GM12874 (cell line): ENCODE results near the gene MSANTD7.

Experiments used
- CTCF ChIP-seq: IDR thresholded peaks from 2 replicates; pipeline ENCODE4 v1.5.1; 2011; ENCODE audit warnings: low read depth, mild to moderate bottlenecking, control low read depth, low read length, moderate library complexity; ENCODE audit not compliant: insufficient read depth

MSANTD7 gene

GRCh38 chr10:14858338-14858960 lies 20.3 kb downstream of the MSANTD7 start:
- no peak for TF ChIP-seq CTCF

GRCh38 chr10:14859043-14859442 lies 20.9 kb downstream of the MSANTD7 start:
- no peak for TF ChIP-seq CTCF

GRCh38 chr10:14859775-14860174 lies 21.7 kb downstream of the MSANTD7 start:
- no peak for TF ChIP-seq CTCF

- no peak for TF ChIP-seq CTCF
Measured at GRCh38 chr10:14860791-14861190, 22.7 kb downstream of the MSANTD7 start.

- no peak for TF ChIP-seq CTCF
Measured at GRCh38 chr10:14873090-14873760, 35.1 kb downstream of the MSANTD7 start.

GRCh38 chr10:14875941-14876340 lies 37.8 kb downstream of the MSANTD7 start:
- no peak for TF ChIP-seq CTCF

- no peak for TF ChIP-seq CTCF
Measured at GRCh38 chr10:14876764-14877163, 38.7 kb downstream of the MSANTD7 start.
